ENCODE results near the gene TCN2.
"Not testable (repeated sequence)": the region's sequence is repeated elsewhere in the genome, so short reads cannot be mapped to it uniquely, and the experiment has no call there.

Gene TCN2

DNA sequence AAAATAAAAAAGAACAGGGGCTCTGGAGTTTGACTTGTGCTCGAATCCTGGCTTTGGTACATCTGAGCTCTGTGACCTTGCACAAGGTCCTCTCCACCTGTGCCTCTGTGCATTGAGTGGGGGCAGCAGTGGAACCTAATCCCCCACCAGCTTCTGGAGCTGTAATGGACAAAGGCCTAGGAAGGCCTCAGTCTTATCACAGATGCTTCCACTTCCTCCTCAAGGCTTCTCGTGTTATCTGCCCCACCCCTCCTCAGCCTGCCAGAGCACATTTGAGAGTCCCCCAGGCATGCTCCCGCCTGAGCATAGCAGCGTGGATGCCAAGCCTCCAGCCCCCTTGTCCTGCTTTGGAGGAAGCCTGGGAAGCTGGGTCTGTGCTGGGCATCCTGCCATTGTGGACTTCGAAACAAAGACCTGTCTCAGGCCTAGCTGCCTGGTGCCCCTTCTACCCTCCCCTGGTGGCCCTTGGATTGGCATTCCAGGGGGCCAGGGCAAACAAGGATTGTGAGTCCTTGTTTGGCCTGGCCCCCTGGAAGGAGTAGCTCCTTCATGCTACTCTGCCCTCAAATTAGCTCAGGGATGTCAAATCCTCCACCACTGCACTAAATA is 43.6 kb downstream of the TCN2 start:
- no peak for DNase-seq

DNA sequence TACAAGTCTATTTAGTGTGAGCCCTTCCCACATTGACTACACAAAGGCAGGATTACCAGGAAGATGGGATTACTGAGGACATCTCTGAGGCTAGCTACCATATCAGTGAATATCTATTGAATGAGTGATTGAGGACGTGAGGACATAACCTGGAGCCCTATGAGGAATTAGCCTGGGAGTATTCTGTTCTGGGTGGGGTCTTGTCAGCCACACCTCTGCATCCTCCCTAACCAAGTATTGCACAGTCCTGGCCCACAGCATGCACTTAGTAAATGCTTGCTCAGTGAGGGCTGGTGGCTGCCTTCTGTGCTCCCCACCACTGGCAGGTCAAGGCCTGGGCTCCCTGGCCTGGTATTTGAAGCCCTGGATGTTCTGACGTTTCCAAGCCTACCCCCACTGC is 45.9 kb downstream of the TCN2 start:
- DNase-seq = no peak

DNA sequence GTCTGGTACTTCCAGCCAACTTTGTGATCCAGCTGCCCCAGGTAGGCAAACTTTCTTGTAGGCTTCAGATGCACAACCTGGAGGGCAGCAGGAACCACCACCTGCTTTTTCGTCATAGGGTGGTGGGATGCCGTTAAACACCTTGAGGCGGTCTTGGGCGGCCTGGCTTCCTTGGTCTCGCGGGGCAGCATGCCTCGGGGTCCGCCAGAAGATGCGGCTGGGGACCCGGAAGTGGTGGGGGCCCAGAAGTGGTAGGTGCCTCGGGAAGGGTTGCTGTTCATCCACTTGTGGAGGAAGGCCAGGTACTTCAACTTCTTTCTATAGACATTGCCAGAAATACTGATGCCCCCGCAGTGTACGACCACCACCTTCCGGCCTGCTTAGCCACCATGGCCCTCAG is 47.4 kb downstream of the TCN2 start:
- no peak for DNase-seq

DNA sequence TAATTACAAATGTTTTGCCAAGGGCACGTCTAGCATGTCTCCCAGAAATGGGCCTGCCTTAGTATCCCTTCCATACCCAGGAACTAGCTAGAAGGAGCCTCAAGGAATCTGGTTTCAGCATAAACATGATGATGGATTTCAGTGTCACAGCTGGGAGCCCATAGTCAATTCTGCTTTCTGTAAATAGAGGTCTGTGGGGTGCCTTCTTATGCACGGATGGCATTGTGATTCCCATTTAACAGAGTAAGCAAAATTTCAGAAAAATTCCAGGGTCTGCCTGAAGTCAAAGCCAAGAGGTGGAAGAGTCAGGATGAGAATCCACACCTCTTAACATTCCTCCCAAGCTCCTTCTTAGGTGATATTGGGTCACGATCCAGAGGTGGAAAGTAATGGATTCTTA is 48.6 kb downstream of the TCN2 start:
- DNase-seq = no peak

DNA sequence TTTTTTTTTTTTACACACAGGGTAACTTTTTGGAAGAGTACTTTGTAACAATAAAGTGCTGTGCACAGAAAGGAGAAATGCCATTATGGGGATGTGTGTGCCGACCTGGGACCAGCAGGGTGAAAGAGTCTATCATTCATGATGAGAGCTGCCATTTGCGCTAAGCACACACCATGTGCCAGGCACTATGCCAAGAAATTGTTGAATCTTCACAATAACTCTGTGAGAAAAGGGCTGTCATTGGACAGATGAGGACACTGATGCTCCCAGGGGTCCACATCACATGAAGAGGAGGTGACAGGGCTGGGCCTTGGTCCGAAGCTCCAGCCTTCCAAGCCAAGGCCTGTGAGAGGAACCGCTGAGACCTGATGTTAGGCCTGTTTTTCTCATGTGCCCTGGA is 55.1 kb downstream of the TCN2 start:
- DNase-seq = no peak

DNA sequence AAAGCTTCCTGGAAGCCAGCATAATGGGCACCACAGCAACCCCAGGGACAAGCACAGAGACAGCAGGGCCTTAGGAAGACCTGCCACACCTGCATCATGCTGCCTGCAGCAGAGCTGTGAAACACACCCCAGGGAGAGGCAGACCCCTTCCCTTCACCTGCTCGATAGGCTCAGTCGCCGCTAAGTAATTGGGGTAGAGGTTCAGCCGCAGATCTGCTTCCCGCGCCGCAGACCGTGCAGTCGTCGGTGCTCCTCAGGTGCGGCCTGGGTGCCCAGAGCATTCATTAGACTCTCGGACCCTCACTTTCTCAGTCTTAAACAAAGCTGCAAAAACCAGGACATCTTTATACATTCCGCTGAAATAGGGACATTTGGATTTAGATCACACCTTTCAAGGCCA is 57.8 kb downstream of the TCN2 start:
- no peak for DNase-seq

DNA sequence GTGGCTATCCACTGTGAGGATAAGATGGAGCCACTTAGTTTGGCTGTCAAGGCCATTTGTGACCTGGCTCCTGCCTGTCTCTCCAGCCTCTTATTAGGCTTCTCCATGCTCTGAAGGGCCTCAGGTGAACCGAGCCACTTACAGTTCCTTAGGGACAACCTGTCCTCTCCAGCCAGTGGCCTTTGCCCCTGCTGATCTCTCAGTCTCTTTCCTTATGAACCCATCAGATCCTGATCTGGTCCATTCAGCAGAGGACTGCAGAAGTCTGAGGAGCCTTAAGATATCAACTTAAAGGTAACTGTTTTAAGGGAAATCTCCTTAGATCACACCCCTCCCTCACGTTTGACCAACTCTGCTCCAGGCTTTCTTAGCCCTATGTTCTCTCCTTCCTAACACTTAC is 58.3 kb downstream of the TCN2 start:
- no peak for DNase-seq

DNA sequence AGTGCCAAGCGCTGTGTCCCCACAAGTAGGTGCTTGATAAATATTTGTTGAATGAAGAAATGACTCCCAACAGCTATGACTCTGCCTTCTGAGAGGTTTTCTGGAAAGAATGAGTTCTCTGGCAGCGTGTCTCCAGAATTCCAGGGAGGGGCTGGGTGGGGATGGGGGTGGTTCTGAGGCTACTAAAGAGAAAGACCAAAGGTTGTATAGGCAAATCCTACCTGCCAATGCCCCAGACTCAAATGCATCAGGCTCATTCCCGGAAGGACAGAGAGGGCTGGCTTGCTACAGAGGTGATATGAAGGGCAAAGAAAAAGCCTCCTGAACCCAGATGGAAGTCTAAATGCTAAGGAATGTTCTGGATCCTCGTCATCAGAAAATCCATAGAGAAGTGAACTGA is 58.8 kb downstream of the TCN2 start:
- DNase-seq = no peak

DNA sequence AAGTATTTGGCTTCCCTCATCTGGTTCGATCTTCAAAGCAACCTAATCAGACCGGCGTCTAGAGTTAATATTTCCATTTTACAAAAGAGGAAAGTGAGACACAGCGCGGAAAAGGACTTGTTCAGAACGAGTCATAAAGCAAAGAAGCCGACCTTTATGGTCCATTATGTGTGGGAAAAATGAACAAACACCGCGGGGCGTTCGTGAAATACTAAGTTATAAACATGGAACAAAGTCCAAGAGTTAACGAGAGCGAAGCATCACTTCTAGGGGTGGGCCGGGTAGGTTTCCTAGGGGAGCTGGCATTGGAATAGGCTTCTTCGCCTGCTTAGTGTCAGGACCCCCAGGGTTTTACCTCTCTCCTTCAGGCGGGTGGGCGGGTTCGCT is 60.1 kb downstream of the TCN2 start:
- DNase-seq = peak; percentile 7

DNA sequence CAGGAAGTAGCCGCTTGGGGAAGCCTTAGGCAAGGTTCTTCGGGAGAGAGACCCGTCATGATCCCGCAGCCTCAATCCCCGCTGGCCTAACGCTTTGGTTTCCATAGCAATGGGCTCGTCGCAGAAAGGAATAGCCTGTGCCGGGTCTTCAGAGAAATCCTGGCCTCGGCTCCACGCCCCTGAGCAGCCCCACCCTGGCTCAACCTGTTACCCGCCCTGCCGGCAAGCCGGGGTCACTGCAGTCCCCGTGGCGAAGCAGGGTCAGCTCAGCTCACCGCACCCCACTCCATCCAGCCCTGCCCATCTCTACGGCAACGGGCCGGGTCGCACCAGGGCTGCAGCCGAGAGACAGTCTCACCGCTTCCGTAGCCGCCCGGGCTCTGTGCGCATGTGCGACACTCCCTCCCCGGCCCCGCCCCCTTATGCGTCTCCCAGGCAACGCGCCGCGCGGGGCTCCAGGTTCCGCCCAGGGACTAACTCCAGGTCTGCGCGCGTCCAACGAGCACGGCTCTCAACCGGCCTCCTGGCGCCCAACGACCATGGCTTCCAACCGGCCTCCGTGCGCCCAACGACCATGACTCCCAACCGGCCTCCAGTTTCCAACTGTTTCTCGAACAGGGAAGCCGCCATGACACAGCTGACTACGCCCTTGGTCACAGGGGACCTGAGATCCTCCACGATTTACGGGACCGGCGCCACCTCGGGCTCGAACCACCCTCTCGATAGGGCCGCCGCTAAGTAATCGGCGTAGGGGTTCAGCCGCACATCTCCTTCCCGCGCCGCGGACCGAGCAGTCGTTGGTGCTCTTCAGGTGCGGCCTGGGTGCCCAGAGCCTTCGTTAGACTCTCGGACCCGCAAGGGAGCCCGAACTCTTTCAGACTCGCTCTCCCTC is 60.8 kb downstream of the TCN2 start, which contains the start of gene DUSP18:
Gene DUSP18, minus strand, starts transcription at position 382 of the 892 bp plus-strand sequence. CDS start 3,872 bp downstream, outside the sequence.
- DNase-seq = peak; percentile 95

DNA sequence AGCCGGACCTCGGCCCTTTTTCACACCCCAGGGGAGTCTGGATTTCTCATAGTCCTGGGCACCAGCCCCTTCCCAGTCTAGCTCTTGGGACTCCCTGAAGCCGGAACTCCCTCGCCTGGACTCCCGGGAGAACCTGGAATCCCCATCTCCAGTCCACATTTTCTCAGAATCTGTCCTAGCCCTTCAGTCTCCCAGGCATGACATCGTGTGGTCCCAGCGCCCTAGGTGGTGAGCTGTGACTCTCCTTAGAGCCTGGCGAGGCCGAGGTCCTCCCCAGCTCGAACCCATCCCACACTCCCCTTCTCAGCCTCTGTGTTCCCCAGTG is 61.4 kb downstream of the TCN2 start:
- no peak for DNase-seq

DNA sequence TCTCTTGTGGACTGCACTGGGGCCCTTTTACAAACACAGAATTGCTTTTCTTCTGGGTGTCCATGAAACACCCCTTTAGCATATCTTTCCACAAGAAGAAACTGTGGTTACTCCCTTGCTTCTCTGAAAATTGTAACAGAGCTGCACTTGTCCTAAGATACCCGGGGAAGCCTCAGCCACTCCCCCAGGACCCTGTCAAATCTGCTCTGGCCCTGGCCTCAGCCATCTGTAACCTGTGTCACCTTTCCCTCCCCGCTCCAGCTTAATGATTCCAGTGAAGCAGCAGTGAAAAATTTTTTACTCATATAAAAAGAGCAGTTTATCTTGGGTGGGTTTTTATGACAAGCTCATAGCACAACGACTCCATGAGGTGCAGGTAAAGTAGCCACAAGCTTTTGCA is 64.1 kb downstream of the TCN2 start:
- no peak for DNase-seq

DNA sequence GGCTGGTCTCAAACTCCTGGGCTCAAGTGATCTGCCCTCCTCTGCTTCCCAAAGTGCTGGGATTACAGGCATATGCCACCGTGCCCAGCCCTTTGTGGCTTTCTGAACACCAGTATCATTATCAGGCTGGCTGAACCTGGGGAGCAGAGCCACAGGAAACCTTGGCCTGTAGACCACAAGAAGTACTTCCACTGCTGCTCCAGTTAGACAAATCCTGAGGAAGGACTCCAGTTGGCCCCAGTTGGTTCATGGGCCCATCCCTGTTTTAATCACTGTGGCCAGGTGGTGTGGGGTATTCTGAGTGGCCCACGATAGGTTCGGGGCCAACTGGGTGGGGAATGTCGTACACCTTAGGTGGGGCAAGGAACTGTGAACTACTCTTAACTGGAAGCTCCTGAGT is 66.2 kb downstream of the TCN2 start:
- DNase-seq = no peak

DNA sequence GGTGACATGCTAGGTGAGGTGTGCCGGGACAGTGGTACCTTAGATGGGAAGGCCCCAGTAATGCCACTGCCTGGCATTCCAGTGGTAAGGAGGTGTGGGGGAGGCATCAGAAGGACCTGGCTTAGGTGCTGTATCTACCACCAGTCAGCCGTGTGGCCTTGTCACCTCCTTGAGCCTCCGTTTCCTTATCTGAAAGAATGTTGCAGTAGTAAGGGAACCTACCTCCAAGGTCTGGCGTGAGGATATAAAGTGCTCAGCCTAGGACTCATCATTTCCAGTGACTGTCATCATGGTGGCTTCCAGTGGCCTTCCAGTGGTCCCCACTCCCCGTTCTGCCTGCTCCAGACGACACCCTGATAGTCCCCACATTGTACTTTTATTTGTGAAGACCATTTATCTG is 67.5 kb downstream of the TCN2 start:
- DNase-seq = no peak

DNA sequence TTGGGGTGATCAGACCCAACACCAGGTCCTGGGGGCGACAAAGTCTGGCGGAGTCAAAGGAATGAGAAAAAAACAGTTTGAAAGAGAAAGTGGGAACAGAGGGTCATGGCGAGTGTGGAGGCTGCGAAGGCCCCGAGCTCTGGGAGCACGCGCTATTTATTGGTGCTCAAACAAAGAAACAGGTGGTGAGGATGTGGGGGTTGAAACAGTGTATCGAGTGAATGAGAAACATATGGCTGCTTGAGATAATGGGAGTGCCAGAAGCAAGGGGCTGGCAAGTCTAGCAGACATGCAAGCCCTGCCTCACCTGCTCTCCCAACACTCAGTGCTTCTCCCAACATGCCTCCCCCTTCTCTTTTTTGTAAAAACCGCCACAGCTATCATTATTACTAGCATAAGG is 68.5 kb downstream of the TCN2 start:
- no peak for DNase-seq

DNA sequence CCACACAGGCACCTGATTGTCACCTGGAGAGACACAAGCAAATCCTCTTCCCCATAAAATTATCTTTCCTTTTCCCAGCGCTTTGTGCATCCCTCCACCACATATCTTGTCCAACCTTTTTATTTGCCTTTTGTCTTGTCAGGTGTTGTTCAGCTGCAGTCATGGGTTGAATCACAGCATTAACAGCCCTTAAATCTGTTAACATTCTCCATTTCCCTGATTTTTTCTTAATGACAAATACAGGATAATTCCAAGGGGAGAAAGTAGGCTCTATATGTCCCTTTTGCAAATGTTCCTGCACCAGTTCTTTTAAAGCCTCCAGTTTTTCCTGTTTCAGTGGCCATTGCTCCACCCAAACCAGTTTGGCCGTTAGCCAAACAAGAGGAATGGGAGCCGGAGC is 69.6 kb downstream of the TCN2 start:
- DNase-seq = not testable (repeated sequence)
